NCI-H82 (cell line): ENCODE measurements around the gene SPOP.
"Not testable (repeated sequence)": the region's sequence is repeated elsewhere in the genome, so short reads cannot be mapped to it uniquely, and the experiment has no call there.

Source experiments
- DNase-seq: peaks from one replicate; lab custom pipeline; 2025; lab: John Stamatoyannopoulos, UW

The SPOP gene

GRCh38 chr17:49550764-49551163, 127.1 kb downstream of the SPOP start:
- not testable (repeated sequence) for DNase-seq

GRCh38 chr17:49549691-49550678, 127.9 kb downstream of the SPOP start:
- DNase-seq = no peak

- DNase-seq = no peak
Observed at GRCh38 chr17:49549311-49549605, 128.6 kb downstream of the SPOP start.
